GM19395 (cell line): ENCODE results near the gene KCNIP4.

Experiments
- ATAC-seq: cut with Tn5 transposase; IDR thresholded peaks from one replicate; pipeline ENCODE4 v1.9.1; 2021; ENCODE audit warnings: mild to moderate bottlenecking, moderate library complexity; ENCODE audit not compliant: unreplicated experiment

The KCNIP4 gene

DNA sequence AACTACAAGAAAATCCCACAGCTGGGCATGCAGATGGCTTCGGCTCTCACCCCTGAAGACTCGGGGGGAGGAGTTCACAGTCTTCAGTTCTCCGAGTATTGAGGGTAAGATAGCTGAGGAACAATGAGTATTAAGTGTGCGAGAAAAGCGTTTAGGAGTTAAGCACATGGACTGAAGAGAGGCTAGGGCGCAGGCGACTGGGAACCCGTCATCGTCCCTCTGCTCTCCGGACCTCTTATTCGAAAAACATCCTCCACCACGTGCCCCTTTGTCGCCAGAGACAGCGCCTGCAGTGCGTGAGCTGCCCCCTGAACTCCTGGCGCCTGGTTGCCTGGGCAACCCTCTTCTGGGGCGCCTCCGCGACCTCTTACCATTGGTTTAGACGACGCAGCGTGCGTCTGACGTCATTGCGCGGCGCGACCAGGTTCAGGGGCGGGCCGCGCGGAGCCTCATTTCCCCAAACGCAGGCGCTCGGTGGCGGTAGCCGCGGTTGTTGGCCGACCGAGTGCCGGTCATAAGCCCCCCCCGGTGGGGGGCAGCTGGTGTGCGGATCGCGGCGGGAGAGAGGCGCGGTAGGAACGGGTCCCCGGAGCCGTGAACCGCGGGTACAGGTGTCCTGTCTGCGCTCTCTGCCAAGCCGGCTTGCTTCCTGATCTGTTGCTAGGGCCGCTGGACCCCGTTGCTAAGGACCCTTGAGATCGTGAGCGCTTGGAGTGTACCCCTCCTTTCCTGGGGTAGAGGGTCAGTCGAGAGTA, 1248.4 kb downstream of the KCNIP4 start, which contains the start of gene PACRGL:
PACRGL (plus strand) TSS at position 452 of the 755 bp plus-strand sequence. CDS start 4,024 bp downstream, outside the sequence.
- ATAC-seq, result peak; percentile 99

DNA sequence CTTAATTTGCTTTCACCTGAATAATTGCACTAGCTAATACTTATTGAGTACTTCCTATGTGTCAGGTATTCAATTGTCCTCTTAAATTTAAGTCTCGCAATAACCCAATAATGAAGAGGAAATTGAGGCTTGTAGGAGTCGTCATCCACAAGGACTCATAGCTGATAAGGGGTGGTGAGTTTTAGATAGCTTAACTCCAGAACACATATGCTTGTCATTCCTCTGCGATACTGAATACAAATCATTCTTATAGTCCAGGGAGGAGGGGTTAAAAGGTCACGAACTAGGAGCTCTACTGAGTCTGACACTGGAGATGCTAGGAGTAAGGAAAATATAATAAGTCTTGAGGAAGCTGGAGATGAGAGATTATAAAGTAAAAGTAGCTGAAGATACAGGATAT, 1249.8 kb downstream of the KCNIP4 start:
- no peak for ATAC-seq

DNA sequence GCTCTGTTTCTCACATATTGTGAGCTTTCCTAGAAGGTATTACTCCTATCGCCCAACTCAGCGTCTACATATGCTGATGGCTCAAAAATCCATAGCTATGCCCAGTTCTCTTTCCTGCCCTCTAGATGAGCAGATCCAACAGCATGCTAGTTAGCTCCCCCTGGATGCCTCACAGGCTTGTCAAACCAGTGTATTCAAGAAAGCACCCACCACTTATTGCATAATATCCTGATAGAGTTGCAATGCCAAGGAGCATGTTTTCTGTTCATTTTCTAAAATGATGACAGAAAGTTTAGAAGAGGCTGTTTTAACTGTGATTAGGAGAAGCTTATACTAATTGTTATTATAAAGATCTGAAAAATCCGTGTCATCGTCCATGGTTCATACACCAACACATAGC, 1250.2 kb downstream of the KCNIP4 start:
- ATAC-seq, result no peak

DNA sequence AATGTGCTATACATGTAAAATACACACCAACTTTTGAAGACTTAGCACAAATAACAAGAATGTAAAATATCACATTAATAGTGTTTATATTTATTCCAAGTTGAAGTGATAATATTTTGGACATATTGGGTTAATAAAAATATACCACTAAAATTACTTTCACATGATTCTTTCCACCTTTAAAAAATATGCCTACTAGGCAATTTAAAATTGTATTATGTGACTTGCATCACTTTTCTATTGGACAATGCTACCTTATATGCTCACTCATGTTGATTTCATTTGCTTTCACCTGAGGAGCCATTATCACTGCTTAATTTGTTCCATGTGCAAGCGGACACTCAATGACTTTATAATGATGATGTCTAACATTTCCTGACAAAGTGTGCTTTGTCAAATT, 1251.8 kb downstream of the KCNIP4 start:
- ATAC-seq, result no peak

DNA sequence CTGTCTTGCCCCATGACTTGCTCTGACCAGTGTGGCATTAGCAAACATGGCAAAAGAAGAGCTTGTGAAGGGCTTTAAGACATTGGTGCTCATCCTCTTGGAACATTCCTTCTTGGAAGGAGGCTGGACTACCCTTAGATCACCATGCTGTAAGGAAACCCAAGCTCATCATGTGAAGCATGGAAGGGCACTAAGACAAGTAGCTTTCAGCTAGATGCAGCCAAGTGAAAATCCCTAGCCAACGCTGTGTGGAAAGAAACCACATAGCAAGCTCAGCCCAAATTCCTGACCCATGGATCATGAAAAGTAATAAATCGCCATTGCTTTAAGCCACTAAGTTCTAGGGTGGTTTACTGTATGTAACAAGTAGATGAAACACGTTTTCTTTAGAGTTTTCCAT, 1260.7 kb downstream of the KCNIP4 start:
- ATAC-seq, result no peak

DNA sequence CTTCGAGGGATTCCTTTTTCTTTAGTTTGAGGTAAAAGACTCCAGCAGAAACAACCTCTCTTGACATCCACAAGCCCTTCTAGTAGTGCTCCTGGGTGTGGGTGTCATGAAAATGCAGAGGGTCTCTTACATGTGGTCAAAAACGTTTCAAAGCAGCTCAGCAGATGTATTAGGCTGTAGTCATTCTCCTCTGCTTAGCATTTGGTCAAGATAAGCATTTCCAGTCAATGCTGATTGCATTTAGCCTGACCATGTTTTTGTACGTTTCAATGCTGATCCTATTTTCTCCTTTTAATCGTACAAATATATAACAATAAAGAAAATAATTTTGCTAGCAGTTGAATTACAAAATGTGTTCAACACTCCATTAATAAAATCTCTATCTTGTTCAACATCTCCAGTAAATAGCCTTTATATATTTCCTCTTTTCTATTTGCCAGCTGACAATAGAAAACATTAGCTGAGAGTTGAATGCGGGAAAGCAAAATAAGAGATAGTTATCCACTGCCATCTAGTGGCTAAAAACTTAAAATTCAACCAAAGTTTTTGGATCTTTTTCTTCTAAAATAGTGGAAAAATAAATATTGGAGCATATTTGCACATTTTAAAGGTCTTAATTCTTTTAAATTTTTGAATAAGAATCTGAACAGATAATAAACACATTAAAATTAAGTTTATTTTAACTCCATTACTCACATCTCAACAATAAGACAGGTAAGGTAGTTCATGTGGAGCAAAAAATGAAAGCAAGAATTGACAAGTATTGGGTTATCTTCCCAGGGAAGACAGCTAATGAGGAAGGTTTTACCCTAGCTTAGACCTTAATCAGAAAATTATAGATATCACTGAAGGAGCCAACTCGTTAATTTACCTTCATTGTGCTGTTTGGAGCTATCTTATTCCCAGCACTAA, 1263.5 kb downstream of the KCNIP4 start:
- ATAC-seq, result peak; percentile 55

DNA sequence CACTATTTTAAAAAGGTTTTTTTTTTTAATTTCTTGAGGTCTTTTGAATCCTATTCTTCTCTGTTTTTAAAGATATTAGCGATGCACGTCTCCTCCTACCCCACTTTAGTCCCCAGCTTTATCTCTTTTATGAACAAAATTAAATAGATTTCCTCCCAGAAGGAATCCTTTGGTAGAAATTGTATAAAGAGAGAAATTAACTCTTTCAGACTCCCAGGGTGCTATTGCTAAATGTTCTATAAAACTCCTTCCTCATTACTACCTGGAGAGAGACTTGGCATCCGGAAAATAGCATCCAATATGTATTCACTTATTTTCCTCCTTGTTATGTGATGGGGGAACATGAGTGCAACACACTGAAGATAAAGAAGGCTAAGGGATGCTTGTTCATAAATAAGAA, 1264.8 kb downstream of the KCNIP4 start:
- ATAC-seq, result no peak

DNA sequence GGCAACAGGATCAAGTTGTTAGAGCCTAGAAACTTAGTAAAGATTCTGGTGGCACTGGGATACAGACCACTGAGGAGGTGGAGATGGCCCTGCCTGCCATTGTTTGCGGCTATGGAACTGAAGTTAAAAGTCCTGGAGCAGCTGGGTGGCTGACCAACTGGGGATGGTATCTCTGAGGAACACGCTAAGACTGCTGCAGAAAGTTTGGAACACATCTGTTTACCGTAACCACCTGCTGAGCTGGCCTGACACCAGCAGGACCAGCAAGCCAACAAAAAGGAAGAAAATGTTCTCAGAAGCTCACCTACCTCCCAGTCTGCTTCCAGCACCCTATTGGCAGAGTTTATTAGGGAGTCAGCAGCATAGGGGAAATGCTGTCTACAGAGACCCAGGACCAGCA, 1265.7 kb downstream of the KCNIP4 start:
- no peak for ATAC-seq

DNA sequence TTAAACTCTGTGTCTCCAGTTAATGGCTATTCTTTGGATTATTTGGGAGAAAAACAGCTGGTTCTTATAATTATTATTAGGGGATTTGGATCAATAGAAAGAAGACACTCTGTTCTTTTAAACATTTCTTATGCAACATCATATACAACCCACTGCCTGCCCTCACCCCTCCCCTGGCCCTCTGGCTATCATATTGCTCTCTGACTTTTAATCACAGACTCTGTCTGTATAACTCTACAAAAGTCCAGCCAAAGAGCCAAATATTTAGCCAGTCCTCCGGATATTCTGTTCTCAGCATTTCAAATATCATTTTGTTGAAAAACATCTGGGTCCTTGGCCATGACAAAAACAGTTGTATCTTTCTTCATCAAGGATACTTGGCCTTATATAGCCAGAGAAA, 1267.3 kb downstream of the KCNIP4 start:
- no peak for ATAC-seq

DNA sequence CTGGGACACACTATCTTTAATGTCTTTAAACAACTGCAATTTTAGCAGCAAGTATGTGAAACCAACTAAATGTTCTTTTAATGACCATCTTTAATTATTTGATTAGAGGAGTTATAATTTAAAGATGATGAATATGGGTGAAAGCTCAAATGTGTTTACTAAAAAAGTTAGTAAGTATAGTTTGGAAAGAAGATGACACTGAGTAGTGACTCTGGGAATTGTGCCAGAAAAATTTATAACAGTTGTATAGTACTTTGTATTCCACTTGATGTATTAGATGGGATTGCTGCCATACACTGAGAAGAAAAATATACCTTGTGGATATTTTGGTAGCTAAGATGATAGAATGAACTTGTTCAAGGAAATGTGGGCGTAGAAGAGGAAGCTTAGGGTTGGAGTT, 1267.8 kb downstream of the KCNIP4 start:
- ATAC-seq, result no peak

DNA sequence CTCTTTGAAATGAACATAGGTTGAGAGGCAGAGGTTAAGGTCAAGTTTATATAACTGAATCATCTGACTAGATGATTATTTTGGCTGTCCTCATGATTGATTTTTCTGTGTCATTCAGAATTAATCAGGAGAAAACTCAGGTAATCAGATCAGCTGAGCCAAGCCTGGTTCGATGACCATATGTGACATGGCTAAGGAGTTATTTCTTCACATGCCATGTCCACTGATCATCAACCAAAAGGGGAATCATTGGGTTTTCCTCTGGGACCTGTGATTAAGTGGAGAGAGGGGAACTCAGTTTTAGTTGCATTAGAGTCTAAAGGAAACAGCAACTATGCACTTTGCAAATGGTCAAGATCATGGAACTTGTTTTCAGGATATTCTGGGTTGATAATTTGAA, 1268.6 kb downstream of the KCNIP4 start:
- ATAC-seq, result no peak
